GM12878 (cell line): ENCODE results near the gene SLC12A3. TPM values are rescaled to one million over a fixed set of nuclear protein-coding genes. Genes with fewer than 3 reads are reported as not detected.
A peak's percentile ranks its signal among the peaks of the same experiment; 100 is the strongest.

Experiments
- E2F4 ChIP-seq: IDR thresholded peaks from 2 replicates; pipeline ENCODE4 v1.6.1; 2012; ENCODE audit warnings: low read depth, low read length, improper control_type of control experiment
- E4F1 ChIP-seq: fragments of 450-650 bp; IDR thresholded peaks from 2 replicates; pipeline ENCODE4 v1.6.1; 2018; ENCODE audit warnings: borderline replicate concordance, mild to moderate bottlenecking; ENCODE audit not compliant: partially characterized antibody
- EGR1 ChIP-seq, 2 experiments: IDR thresholded peaks; 1 replicate in 1 of 2; 2 replicates in 1 of 2; pipeline ENCODE4 v1.6.1; 2011 to 2012; ENCODE audit warnings: low read depth in 2 of 2, low read length in 2 of 2, borderline replicate concordance in 1 of 2, mild to moderate bottlenecking in 1 of 2, moderate library complexity in 1 of 2
- ESRRA ChIP-seq: IDR thresholded peaks from 2 replicates; pipeline ENCODE4 v1.6.1; 2012; ENCODE audit warnings: mild to moderate bottlenecking, low read length, improper control_type of control experiment
- MTA2 ChIP-seq: fragments of 450-650 bp; IDR thresholded peaks from 2 replicates; pipeline ENCODE4 v1.6.1; 2016; ENCODE audit warnings: low read depth, mild to moderate bottlenecking, moderate library complexity
- NR2C1 ChIP-seq: fragments of 450-650 bp; IDR thresholded peaks from 2 replicates; pipeline ENCODE4 v1.6.1; 2017; ENCODE audit warnings: antibody characterized with exemption, mild to moderate bottlenecking, moderate library complexity
- NR2C2 ChIP-seq: IDR thresholded peaks from 2 replicates; pipeline ENCODE4 v1.6.1; 2011; ENCODE audit warnings: borderline replicate concordance, low read depth; ENCODE audit not compliant: control insufficient read depth, insufficient read length
- PML ChIP-seq: IDR thresholded peaks from 2 replicates; pipeline ENCODE4 v1.6.1; 2012; ENCODE audit warnings: low read length, inconsistent platforms
- RCOR1 ChIP-seq: conservative IDR thresholded peaks from 2 replicates; pipeline ENCODE4 v1.6.1; 2012; ENCODE audit warnings: low read depth, low read length, improper control_type of control experiment
- REST ChIP-seq: IDR thresholded peaks from 2 replicates; pipeline ENCODE4 v1.6.1; 2012; ENCODE audit warnings: mild to moderate bottlenecking, low read depth, low read length
- SP1 ChIP-seq: IDR thresholded peaks from one replicate; pipeline ENCODE4 v1.6.1; 2011; ENCODE audit warnings: low read depth, low read length
- ZBTB4 ChIP-seq: fragments of 450-650 bp; formaldehyde crosslinking; IDR thresholded peaks from 2 replicates; pipeline ENCODE4 v1.4.0; 2022; ENCODE audit warnings: mild to moderate bottlenecking, moderate library complexity
- ZBTB40 ChIP-seq: fragments of 450-650 bp; IDR thresholded peaks from 2 replicates; pipeline ENCODE4 v1.6.1; 2016; ENCODE audit warnings: mild to moderate bottlenecking, moderate library complexity, borderline replicate concordance
- polyA plus RNA-seq, 11 experiments: library from polyadenylated mRNA; depleted of rRNA in 4 of 11; unstranded in 6 of 11; stranded (reverse) in 5 of 11; fragments of >200 nt; fragmentation: Nextera tagmentation in 4 of 11; fragmentation: Illumina TruSeq in 1 of 11; extraction: Ambion mirVana in 4 of 11; extraction: Trizol in 1 of 11; gene quantifications; 1 replicate in 1 of 11; 2 replicates in 10 of 11; pipeline versions ENCODE4 v1.2.1 to v1.2.3, GENCODE V29; 2011 to 2016; ENCODE audit warnings: inconsistent platforms in 2 of 11, missing spikeins in 2 of 11, low read depth in 1 of 11
- total RNA-seq, 4 experiments: library from RNA; depleted of rRNA in 3 of 4; stranded (reverse); fragments of >200 nt in 3 of 4; fragmentation: Illumina TruSeq in 1 of 4; extraction: Trizol in 1 of 4; gene quantifications; 2 replicates each; pipeline versions ENCODE4 v1.2.1 to v1.2.3, GENCODE V29; 2013 to 2021

The SLC12A3 gene
- total and polyA plus RNA-seq, 10 of the 15 experiments (the other 5 are each of a cell fraction or from before 2014, with no cell fraction given), result 0.05 to 6.3 (median 3.1) TPM

- TF ChIP-seq ZBTB4 (CRISPR knock-in tag) (no peak), E2F4 (no peak), EGR1 (IDR thresholded peaks at IDR 0.05; ENCODE audit: borderline replicate concordance in 1 of 2, low read depth in 2 of 2, low read length in 2 of 2) (peak in 1 of 2 experiments; percentile 47; a peak in 1 of 3 replicates), NR2C2 (no peak), RCOR1 (no peak), PML (0 out of 2 replicates have a peak, but pooled peaks have one; percentile 37), NR2C1 (no peak), ESRRA (no peak), E4F1 (no peak), MTA2 (peak; percentile 44), ZBTB40 (no peak), SP1 (peak; percentile 67), REST (no peak)
These were observed 4.6 kb upstream of the SLC12A3 start (continued) for GRCh38 chr16:56860226-56861020.
